BLaER1 treated with 17β-estradiol and CSF1 and Interleukin-3, amounts not matched to agents 10 nM and 100 nM (cell line): Measurements from ENCODE around the gene KHSRP.

Experiments
- H3K27ac ChIP-seq, 11 experiments: shearing (Covaris generic); formaldehyde crosslinking; 2 replicates each; pipeline ENCODE4 v1.8.1; 2022
- H3K27me3 ChIP-seq, 11 experiments: shearing (Covaris generic); formaldehyde crosslinking; 2 replicates each; pipeline ENCODE4 v1.8.1; 2022
- H3K36me3 ChIP-seq, 11 experiments: shearing (Covaris generic); formaldehyde crosslinking; 2 replicates each; pipeline ENCODE4 v1.8.1; 2022
- H3K4me1 ChIP-seq, 10 experiments: shearing (Covaris generic); formaldehyde crosslinking; 2 replicates each; pipeline ENCODE4 v1.8.1; 2022
- H3K4me2 ChIP-seq, 11 experiments: shearing (Covaris generic); formaldehyde crosslinking; 2 replicates each; pipeline ENCODE4 v1.8.1; 2022
- H3K4me3 ChIP-seq, 10 experiments: shearing (Covaris generic); formaldehyde crosslinking; 2 replicates each; pipeline ENCODE4 v1.8.1; 2022
- H3K9ac ChIP-seq, 11 experiments: shearing (Covaris generic); formaldehyde crosslinking; 2 replicates each; pipeline ENCODE4 v1.8.1; 2022
- H3K9me3 ChIP-seq, 11 experiments: shearing (Covaris generic); formaldehyde crosslinking; replicated peaks in 1 of 11; 2 replicates each; pipeline ENCODE4 v1.8.1; 2022
- H4K20me1 ChIP-seq, 11 experiments: shearing (Covaris generic); formaldehyde crosslinking; 2 replicates each; pipeline ENCODE4 v1.8.1; 2022
- Cebpa-rat ChIP-seq, 11 experiments: shearing (Covaris generic); IDR thresholded peaks; 2 replicates each; pipeline ENCODE4 v1.8.1; 2022

KHSRP gene

DNA sequence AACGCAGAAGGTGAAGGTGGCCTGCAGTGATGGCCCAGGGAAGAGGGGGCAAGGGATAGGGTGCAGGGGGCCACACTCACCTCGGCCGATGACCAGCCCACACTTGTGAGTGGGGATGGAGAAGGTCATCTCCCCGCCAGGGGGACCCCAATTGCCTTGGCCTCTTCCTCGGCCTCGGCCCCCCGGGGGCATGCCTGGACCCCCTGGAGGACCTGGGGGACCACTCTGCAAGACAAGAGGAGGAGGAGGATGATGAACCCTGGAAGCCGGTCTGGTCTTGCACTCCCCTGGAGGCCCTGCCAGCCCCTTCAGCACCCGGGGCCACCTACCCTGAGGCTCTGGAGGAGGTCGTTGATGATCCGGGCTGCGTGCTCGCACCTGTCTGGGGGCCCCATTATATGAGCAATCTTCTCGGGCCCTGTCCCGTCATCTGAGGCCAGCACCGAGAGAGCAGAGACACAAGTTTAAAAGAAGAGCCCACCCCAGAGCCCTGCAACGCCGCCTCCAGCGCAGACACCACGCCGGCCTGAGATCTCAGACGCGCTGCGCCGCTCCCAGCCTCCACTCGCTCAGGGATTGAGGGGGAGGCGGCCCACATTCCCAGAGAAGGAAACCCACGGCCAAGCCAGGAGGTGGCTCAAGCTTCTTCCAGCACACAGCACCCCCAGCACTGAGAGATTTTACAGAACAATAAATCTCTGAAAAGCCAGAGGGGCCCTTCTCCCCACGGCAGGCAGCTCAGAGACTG is 7.8 kb downstream of the KHSRP start:
- TF ChIP-seq Cebpa-rat (IDR thresholded peaks at IDR 0.05), result no peak
- H3K36me3 ChIP-seq, result peaks cover 90 to 100% (median 98%) of the 10 kb centered on the region in 11 experiments

DNA sequence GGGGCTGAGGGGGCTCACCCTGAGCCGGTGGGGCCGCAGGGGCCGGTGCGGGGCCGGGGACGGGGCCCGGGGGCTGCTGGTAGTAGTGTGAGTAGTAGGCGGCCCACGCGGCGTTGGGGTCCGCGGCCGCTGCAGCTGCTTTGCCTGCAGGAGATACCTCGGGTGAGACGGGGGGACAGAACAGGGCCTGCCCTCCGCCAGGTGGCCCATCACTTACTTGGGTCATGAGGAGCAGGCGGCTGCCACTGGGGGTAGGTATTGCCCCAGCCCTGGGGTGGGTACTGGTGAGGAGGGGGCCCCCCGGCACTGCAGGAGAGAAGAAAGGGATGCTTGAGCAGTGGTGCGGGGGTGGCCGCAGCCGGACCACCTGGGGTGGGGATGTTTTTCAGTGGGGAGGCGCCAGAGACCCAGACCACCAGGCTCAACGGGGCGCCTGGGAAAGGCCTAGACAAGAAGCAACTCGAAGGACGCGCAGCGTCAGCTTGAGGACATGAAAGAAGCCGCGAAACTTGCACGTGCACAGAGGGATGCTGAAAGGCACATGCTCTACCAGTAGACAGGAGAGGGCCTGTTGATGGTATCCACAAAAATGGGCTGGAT is 8.9 kb downstream of the KHSRP start:
- Histone ChIP-seq H3K4me2 (no peak overlapping the region), H3K27me3 (no peaks in the 10 kb centered on the region), H3K36me3 (peaks cover 79 to 92% (median 87%) of the 10 kb centered on the region in 11 experiments), H3K9me3 (no peaks in the 10 kb centered on the region), H3K4me1 (peaks cover 0 to 3% (median 0%) of the 10 kb centered on the region in 10 experiments; a peak in 1 of 20 replicates), H3K9ac (no peak overlapping the region), H3K27ac (no peak overlapping the region), H3K4me3 (no peak overlapping the region), H4K20me1 (peaks cover 55 to 93% (median 84%) of the 10 kb centered on the region in 11 experiments)
- TF ChIP-seq Cebpa-rat (IDR thresholded peaks at IDR 0.05), result no peak

More for the DNA sequence above, 7.8 kb downstream of the KHSRP start:
- Histone ChIP-seq H3K27me3 (no peaks in the 10 kb centered on the region), H3K4me1 (peaks cover 0 to 14% (median 2%) of the 10 kb centered on the region in 10 experiments; a peak in 14 of 20 replicates), H3K27ac (no peak overlapping the region), H3K9ac (no peak overlapping the region), H3K9me3 (no peaks in the 10 kb centered on the region), H3K4me2 (no peak overlapping the region), H4K20me1 (peaks cover 67 to 100% (median 92%) of the 10 kb centered on the region in 11 experiments), H3K4me3 (no peak overlapping the region)

DNA sequence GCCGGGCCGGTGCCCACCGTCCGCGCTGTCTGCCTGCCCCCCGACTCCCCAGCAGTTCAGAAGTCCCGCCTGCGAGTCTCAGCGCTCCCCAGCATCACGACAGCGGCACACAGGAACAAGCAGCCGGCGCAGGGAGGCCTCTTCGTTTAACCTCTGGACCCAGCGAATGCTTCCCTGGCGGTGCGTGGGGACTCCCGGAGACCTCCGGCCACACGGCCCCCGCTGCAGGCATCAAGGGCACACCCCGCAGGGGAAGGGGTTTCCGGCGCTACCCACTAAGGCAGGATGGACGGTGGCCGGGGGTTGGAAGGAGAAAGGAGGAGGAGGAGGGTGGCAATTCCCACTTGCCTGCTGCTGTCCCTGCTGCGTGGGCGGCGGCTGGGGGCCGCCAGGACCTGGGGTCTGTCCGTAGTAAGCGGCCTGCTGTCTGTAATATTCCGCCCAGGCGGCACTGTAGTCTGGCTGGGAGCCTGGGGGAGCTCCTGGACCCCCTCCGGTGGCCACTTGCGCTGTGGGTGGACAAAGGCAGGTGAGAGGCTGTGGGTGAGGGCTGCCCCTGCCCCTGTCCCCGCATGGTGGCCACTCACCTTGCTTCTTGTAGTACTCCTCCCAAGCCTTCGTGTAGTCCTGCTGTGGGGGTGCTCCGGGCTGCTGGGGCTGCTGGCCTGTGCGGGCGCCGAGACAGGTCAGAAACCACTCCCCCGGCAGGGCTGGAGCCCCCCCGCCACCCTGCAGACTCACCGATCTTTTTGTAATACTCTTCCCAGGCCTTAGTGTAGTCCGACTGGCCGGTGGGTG is 9.6 kb downstream of the KHSRP start:
- no peak for TF ChIP-seq Cebpa-rat (IDR thresholded peaks at IDR 0.05)
- Histone ChIP-seq H3K27me3 (no peaks in the 10 kb centered on the region), H3K9me3 (no peaks in the 10 kb centered on the region), H3K27ac (no peak overlapping the region), H3K9ac (no peak overlapping the region), H3K4me2 (no peak overlapping the region), H3K4me1 (no peaks in the 10 kb centered on the region; a peak in 1 of 20 replicates), H3K4me3 (no peak overlapping the region), H4K20me1 (peaks cover 48 to 86% (median 77%) of the 10 kb centered on the region in 11 experiments), H3K36me3 (peaks cover 72 to 85% (median 80%) of the 10 kb centered on the region in 11 experiments)

GRCh38 chr19:6413721-6414643 is 10.6 kb downstream of the KHSRP start:
- Histone ChIP-seq H3K9ac (no peak overlapping the region), H3K4me1 (no peaks in the 10 kb centered on the region), H3K4me2 (no peak overlapping the region), H3K4me3 (no peak overlapping the region), H3K27me3 (no peaks in the 10 kb centered on the region), H3K9me3 (no peaks in the 10 kb centered on the region), H4K20me1 (peaks cover 38 to 76% (median 67%) of the 10 kb centered on the region in 11 experiments), H3K36me3 (peaks cover 62 to 75% (median 70%) of the 10 kb centered on the region in 11 experiments), H3K27ac (no peak overlapping the region)
- no peak for TF ChIP-seq Cebpa-rat (IDR thresholded peaks at IDR 0.05)

GRCh38 chr19:6413291-6413690 is 11.3 kb downstream of the KHSRP start:
- Histone ChIP-seq H4K20me1 (peaks cover 31 to 69% (median 60%) of the 10 kb centered on the region in 11 experiments), H3K4me1 (no peaks in the 10 kb centered on the region), H3K27me3 (no peaks in the 10 kb centered on the region), H3K36me3 (peaks cover 55 to 68% (median 63%) of the 10 kb centered on the region in 11 experiments), H3K9me3 (no peaks in the 10 kb centered on the region), H3K9ac (no peak overlapping the region), H3K27ac (no peak overlapping the region), H3K4me3 (no peak overlapping the region), H3K4me2 (no peak overlapping the region)
- no peak for TF ChIP-seq Cebpa-rat (IDR thresholded peaks at IDR 0.05)

GRCh38 chr19:6412447-6413091 is 12.0 kb downstream of the KHSRP start:
- no peak for TF ChIP-seq Cebpa-rat (IDR thresholded peaks at IDR 0.05)
- no peak overlapping the region for H3K27ac ChIP-seq
- H3K9me3 ChIP-seq, result no peaks in the 10 kb centered on the region
- H3K4me3 ChIP-seq, result no peak overlapping the region
- no peaks in the 10 kb centered on the region for H3K4me1 ChIP-seq
- peaks cover 48 to 61% (median 56%) of the 10 kb centered on the region in 11 experiments for H3K36me3 ChIP-seq
- H3K4me2 ChIP-seq, result no peak overlapping the region
- H3K27me3 ChIP-seq, result no peaks in the 10 kb centered on the region
- peaks cover 24 to 62% (median 52%) of the 10 kb centered on the region in 11 experiments; a peak in 21 of 22 replicates for H4K20me1 ChIP-seq
- no peak overlapping the region for H3K9ac ChIP-seq

DNA sequence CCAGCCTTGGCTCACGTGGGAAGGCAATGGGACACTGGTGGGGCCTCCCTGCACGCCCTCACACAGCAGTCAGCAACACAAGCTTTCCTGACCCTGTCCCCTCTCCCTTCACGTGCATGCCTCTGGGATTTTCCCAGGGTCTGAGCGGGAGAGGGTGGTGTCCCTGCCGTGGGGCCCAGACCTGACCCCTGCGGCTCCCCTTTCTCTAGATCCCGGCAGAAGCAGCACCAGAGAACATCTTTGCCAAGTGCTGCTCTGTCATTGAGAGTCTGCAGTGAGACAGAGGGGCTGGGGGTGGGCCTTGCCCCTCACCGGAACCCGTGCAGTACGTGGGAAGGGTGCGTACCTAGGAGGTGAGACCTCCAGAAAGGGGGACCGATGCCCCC is 12.6 kb downstream of the KHSRP start:
- Histone ChIP-seq H3K4me1 (no peaks in the 10 kb centered on the region), H3K36me3 (peaks cover 42 to 56% (median 51%) of the 10 kb centered on the region in 11 experiments), H3K27ac (no peak overlapping the region), H3K9ac (no peak overlapping the region), H3K4me3 (no peak overlapping the region), H3K4me2 (no peak overlapping the region), H4K20me1 (peaks cover 19 to 56% (median 47%) of the 10 kb centered on the region in 11 experiments; a peak in 21 of 22 replicates), H3K27me3 (no peaks in the 10 kb centered on the region), H3K9me3 (no peaks in the 10 kb centered on the region)
- TF ChIP-seq Cebpa-rat (IDR thresholded peaks at IDR 0.05), result no peak

GRCh38 chr19:6409346-6409745 is 15.3 kb downstream of the KHSRP start:
- Histone ChIP-seq H3K4me2 (no peak overlapping the region), H3K4me3 (no peak overlapping the region), H3K36me3 (peaks cover 15 to 29% (median 24%) of the 10 kb centered on the region in 11 experiments), H3K9me3 (no peaks in the 10 kb centered on the region), H3K4me1 (no peaks in the 10 kb centered on the region), H3K9ac (no peak overlapping the region), H3K27ac (no peak overlapping the region), H4K20me1 (peaks cover 2 to 29% (median 20%) of the 10 kb centered on the region in 11 experiments; a peak in 21 of 22 replicates), H3K27me3 (no peaks in the 10 kb centered on the region)
- TF ChIP-seq Cebpa-rat (IDR thresholded peaks at IDR 0.05), result no peak
